ENCODE results near the gene SOS1.

DNA sequence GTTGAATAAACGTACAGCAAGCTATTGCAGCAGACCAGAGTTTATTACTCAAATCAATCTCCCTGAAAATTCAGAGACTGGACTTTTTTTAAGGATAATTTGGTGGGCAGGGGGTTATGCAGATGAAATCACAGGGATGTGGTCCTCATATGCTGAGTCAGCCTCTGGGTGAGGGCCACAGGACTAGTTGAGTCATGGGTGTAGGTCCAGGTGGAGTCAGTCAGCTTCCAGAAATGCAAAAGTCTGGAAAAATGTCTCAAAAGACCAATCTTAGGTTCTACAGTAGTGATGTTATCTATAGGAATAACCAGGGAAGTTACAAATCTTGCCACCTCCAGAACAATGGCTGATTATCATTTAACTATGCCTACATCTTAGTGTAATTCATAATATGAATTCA is 180.1 kb downstream of the SOS1 start:
- TF ChIP-seq, protein P1, sequence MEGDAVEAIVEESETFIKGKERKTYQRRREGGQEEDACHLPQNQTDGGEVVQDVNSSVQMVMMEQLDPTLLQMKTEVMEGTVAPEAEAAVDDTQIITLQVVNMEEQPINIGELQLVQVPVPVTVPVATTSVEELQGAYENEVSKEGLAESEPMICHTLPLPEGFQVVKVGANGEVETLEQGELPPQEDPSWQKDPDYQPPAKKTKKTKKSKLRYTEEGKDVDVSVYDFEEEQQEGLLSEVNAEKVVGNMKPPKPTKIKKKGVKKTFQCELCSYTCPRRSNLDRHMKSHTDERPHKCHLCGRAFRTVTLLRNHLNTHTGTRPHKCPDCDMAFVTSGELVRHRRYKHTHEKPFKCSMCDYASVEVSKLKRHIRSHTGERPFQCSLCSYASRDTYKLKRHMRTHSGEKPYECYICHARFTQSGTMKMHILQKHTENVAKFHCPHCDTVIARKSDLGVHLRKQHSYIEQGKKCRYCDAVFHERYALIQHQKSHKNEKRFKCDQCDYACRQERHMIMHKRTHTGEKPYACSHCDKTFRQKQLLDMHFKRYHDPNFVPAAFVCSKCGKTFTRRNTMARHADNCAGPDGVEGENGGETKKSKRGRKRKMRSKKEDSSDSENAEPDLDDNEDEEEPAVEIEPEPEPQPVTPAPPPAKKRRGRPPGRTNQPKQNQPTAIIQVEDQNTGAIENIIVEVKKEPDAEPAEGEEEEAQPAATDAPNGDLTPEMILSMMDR (tag by site-specific recombination; IDR thresholded peaks at IDR 0.05), result no peak
- no peak for TF ChIP-seq ZXDB (tag by site-specific recombination; IDR thresholded peaks at IDR 0.05)
- no peak for TF ChIP-seq ZNF335 (tag by site-specific recombination; conservative IDR thresholded peaks at IDR 0.05)
- TF ChIP-seq BCL11B (tag by site-specific recombination; IDR thresholded peaks at IDR 0.05; ENCODE audit: low read depth), result no peak
